NCI-H146 treated with DMSO at 0.1 percent for 48 hours (cell line): Measurements from ENCODE around the gene TM4SF4.
A peak's percentile ranks its signal among the peaks of the same experiment; 100 is the strongest.

ENCODE experiments used
- DNase-seq: peaks from one replicate; lab custom pipeline; 2025; ENCODE audit not compliant: unreplicated experiment; lab: John Stamatoyannopoulos, UW

Gene TM4SF4

GRCh38 chr3:149511040-149511626 lies 36.6 kb downstream of the TM4SF4 start:
- no peak for DNase-seq

- peak; percentile 73 for DNase-seq
These were observed 37.7 kb downstream of the TM4SF4 start for GRCh38 chr3:149512073-149512782.

GRCh38 chr3:149514471-149514870 lies 40.0 kb downstream of the TM4SF4 start:
- DNase-seq = no peak

GRCh38 chr3:149515249-149515648 lies 40.8 kb downstream of the TM4SF4 start:
- no peak for DNase-seq

GRCh38 chr3:149516920-149517319 lies 42.4 kb downstream of the TM4SF4 start:
- DNase-seq = no peak

GRCh38 chr3:149519912-149520311 lies 45.4 kb downstream of the TM4SF4 start:
- DNase-seq = no peak

GRCh38 chr3:149523512-149524299 lies 49.2 kb downstream of the TM4SF4 start:
- no peak for DNase-seq

GRCh38 chr3:149527531-149528339 lies 53.2 kb downstream of the TM4SF4 start:
- no peak for DNase-seq

GRCh38 chr3:149528340-149528650 lies 53.8 kb downstream of the TM4SF4 start:
- DNase-seq = no peak

- no peak for DNase-seq
These were observed 54.6 kb downstream of the TM4SF4 start for GRCh38 chr3:149529099-149529498.

- DNase-seq = no peak
These were observed 58.1 kb downstream of the TM4SF4 start for GRCh38 chr3:149532489-149533180.

- DNase-seq = no peak
These were observed 59.6 kb downstream of the TM4SF4 start for GRCh38 chr3:149534082-149534481.

GRCh38 chr3:149534671-149535332 lies 60.3 kb downstream of the TM4SF4 start:
- peak; percentile 53 for DNase-seq

- DNase-seq = no peak
These were observed 60.8 kb downstream of the TM4SF4 start for GRCh38 chr3:149535333-149535685.

GRCh38 chr3:149536429-149536828 lies 61.9 kb downstream of the TM4SF4 start:
- no peak for DNase-seq

- DNase-seq = no peak
These were observed 63.9 kb downstream of the TM4SF4 start for GRCh38 chr3:149538371-149538770.

GRCh38 chr3:149541091-149541491 lies 66.6 kb downstream of the TM4SF4 start:
- no peak for DNase-seq

- DNase-seq = no peak
These were observed 68.1 kb downstream of the TM4SF4 start for GRCh38 chr3:149542375-149543312.

GRCh38 chr3:149545049-149545448 lies 70.6 kb downstream of the TM4SF4 start:
- no peak for DNase-seq
